Stimulated activated CD8-positive, alpha-beta memory T cell treated with anti-CD3 and anti-CD28 coated beads, Interleukin-4, amount 100 ng/mL, for 24 hours (primary cell): ENCODE results near the gene PLEKHO2.
A peak's percentile ranks its signal among the peaks of the same experiment; 100 is the strongest.
"Not testable (repeated sequence)": the region's sequence is repeated elsewhere in the genome, so short reads cannot be mapped to it uniquely, and the experiment has no call there.

Experiments used
- DNase-seq: peaks from one replicate; pipeline ENCODE4 v3.0.0-alpha.2; 2020; ENCODE audit warnings: low read depth

The PLEKHO2 gene

GRCh38 chr15:64841344-64842095 lies at the start of gene PLEKHO2:
Gene PLEKHO2, plus strand, starts transcription at chr15:64841915. Its CDS starts 102 bp downstream, at chr15:64842017.
- DNase-seq = peak; percentile 86

GRCh38 chr15:64792282-64792681 lies 49.4 kb upstream of the PLEKHO2 start:
- DNase-seq = no peak

GRCh38 chr15:64795299-64795698 lies 46.4 kb upstream of the PLEKHO2 start:
- DNase-seq = not testable (repeated sequence)

- not testable (repeated sequence) for DNase-seq
Measured at GRCh38 chr15:64795921-64796320, 45.8 kb upstream of the PLEKHO2 start.

- not testable (repeated sequence) for DNase-seq
Measured at GRCh38 chr15:64798905-64799304, 42.8 kb upstream of the PLEKHO2 start.

- no peak for DNase-seq
Measured at GRCh38 chr15:64800476-64800875, 41.2 kb upstream of the PLEKHO2 start.

- DNase-seq = no peak
Measured at GRCh38 chr15:64803526-64803925, 38.2 kb upstream of the PLEKHO2 start.

GRCh38 chr15:64804619-64805018 lies 37.1 kb upstream of the PLEKHO2 start:
- DNase-seq = no peak

GRCh38 chr15:64806509-64806908 lies 35.2 kb upstream of the PLEKHO2 start:
- no peak for DNase-seq

- DNase-seq = no peak
Measured at GRCh38 chr15:64807051-64807749, 34.5 kb upstream of the PLEKHO2 start.

GRCh38 chr15:64807751-64808222 lies 33.9 kb upstream of the PLEKHO2 start:
- DNase-seq = no peak

- DNase-seq = no peak
Measured at GRCh38 chr15:64808785-64809453, 32.8 kb upstream of the PLEKHO2 start.

GRCh38 chr15:64809649-64810496 lies 31.8 kb upstream of the PLEKHO2 start:
- DNase-seq = peak; percentile 33

GRCh38 chr15:64810497-64811326 lies 31.0 kb upstream of the PLEKHO2 start:
- DNase-seq = no peak

GRCh38 chr15:64813075-64813474 lies 28.6 kb upstream of the PLEKHO2 start:
- no peak for DNase-seq

- DNase-seq = not testable (repeated sequence)
Measured at GRCh38 chr15:64814283-64814682, 27.4 kb upstream of the PLEKHO2 start.

- DNase-seq = not testable (repeated sequence)
Measured at GRCh38 chr15:64814965-64815364, 26.8 kb upstream of the PLEKHO2 start.

- no peak for DNase-seq
Measured at GRCh38 chr15:64816452-64816851, 25.3 kb upstream of the PLEKHO2 start.

GRCh38 chr15:64824929-64825430 lies 16.7 kb upstream of the PLEKHO2 start:
- DNase-seq = no peak

GRCh38 chr15:64825431-64826294 lies 16.1 kb upstream of the PLEKHO2 start, which contains the start of gene PIF1:
Gene PIF1, minus strand, starts transcription at chr15:64825647. Its CDS starts 1,312 bp downstream, at chr15:64824335.
- DNase-seq = peak; percentile 73
